Gastrocnemius medialis (tissue), 4 donors: ENCODE measurements around the gene GRK7. TPM values are rescaled to one million over a fixed set of nuclear protein-coding genes. Genes with fewer than 3 reads are reported as not detected.

Experiments used
- ATAC-seq, 2 donors: fragments of 150-250 bp; one replicate each; pipeline ENCODE4 v1.9.1; 2016
- DNase-seq, 2 donors: peaks; one replicate each; pipeline ENCODE4 v3.0.0-alpha.2; 2019
- H3K27ac ChIP-seq, 4 donors: fragments of 200-600 bp; sonication (generic); 1 replicate in 1 of 4; 2 replicates in 3 of 4; pipeline ENCODE4 v1.5.1; 2016 to 2018; ENCODE audit warnings: mild to moderate bottlenecking in 2 of 4, moderate library complexity in 1 of 4
- H3K27me3 ChIP-seq, 3 donors: fragments of 200-600 bp; sonication (generic) in 2 of 3; 1 replicate in 1 of 3; 2 replicates in 2 of 3; pipeline versions ENCODE4 v1.5.1 to v1.6.0; 2016 to 2019; ENCODE audit warnings: mild to moderate bottlenecking in 1 of 3, moderate library complexity in 1 of 3
- H3K36me3 ChIP-seq, 2 donors: fragments of 200-600 bp; sonication (generic) in 1 of 2; one replicate each; pipeline ENCODE4 v1.5.1; 2017 to 2018
- H3K4me1 ChIP-seq, 2 donors: fragments of 200-600 bp; sonication (generic) in 1 of 2; one replicate each; pipeline ENCODE4 v1.5.1; 2016 to 2017; ENCODE audit warnings: mild to moderate bottlenecking in 2 of 2
- H3K4me3 ChIP-seq, 4 donors: fragments of 200-600 bp; sonication (generic) in 3 of 4; 1 replicate in 1 of 4; 2 replicates in 3 of 4; pipeline ENCODE4 v1.5.1; 2016 to 2019; ENCODE audit warnings: mild to moderate bottlenecking in 2 of 4
- H3K9me3 ChIP-seq, 3 donors: fragments of 200-600 bp; sonication (generic) in 2 of 3; 1 replicate in 1 of 3; 2 replicates in 2 of 3; pipeline ENCODE4 v1.5.1; 2016 to 2019
- CTCF ChIP-seq, 5 experiments: fragments of 450-650 bp in 3 of 5; fragments of 200-600 bp in 2 of 5; sonication (generic) in 2 of 5; IDR thresholded peaks in 4 of 5; conservative IDR thresholded peaks in 1 of 5; 1 replicate in 4 of 5; 2 replicates in 1 of 5; pipeline ENCODE4 v1.5.1; 2016 to 2019; ENCODE audit warnings: antibody characterized with exemption in 5 of 5, mild to moderate bottlenecking in 3 of 5, moderate library complexity in 3 of 5
- POLR2A ChIP-seq, 2 donors: fragments of 450-650 bp; IDR thresholded peaks; one replicate each; pipeline ENCODE4 v1.6.1; 2017; ENCODE audit warnings: antibody characterized with exemption in 2 of 2, mild to moderate bottlenecking in 2 of 2, moderate library complexity in 2 of 2
- in situ Hi-C, 4 donors: fragments of 200-750 bp; cut with MboI; loops; one replicate each; pipeline versions ENCODE4 v1.15.0 to v1.8.0; 2017; ENCODE audit warnings: low sequenced_read_pairs in 4 of 4
- intact Hi-C: fragments of 100-400 bp; cut with DNase I; formaldehyde crosslinking; loops from one replicate; pipeline ENCODE4 v1.15.1; 2023; ENCODE audit warnings: low total_unique reads
- total RNA-seq, 4 donors: library from RNA; depleted of rRNA; stranded (reverse); fragments of >200 nt; gene quantifications; one replicate each; pipeline versions ENCODE4 v1.1.0 to v1.2.3, GENCODE V29; 2016

Gene GRK7
- total RNA-seq, 4 donors from 2014 or later, result 0.16 to 0.85 (median 0.27) TPM; not detected in 1

- TF ChIP-seq POLR2A (IDR thresholded peaks at IDR 0.05), result no peak
- no peak for TF ChIP-seq CTCF (IDR thresholded peaks at IDR 0.05 in 4 of 5, conservative IDR thresholded peaks at IDR 0.05 in 1 of 5)
- peak overlapping the region; percentile 34 to 97 (median 88) for H3K4me3 ChIP-seq
- H3K4me1 ChIP-seq, result peaks cover 30 to 32% of the 10 kb centered on the region in 2 donors
- H3K9me3 ChIP-seq, result no peaks in the 10 kb centered on the region
- intact Hi-C loops (loop anchor here (1.0 to 10.0 kb wide), 8 partner anchors 138 to 710 kb away; partner anchors contain the start of genes GK5, RASA2, TFDP2 and XRN1), in situ Hi-C loops (loop anchor here in 1 of 4 donors (25.0 kb wide), 1 partner anchor 375 kb away; the partner anchor contains the start of gene ZBTB38)
- DNase-seq (no peak), ATAC-seq (no peak)
- no peaks in the 10 kb centered on the region for H3K36me3 ChIP-seq
- H3K27me3 ChIP-seq, result no peaks in the 10 kb centered on the region
- peak overlapping the region; percentile 90 to 96 (median 92) for H3K27ac ChIP-seq
Measured at GRCh38 chr3:141737678-141738021, 25.6 kb upstream of the GRK7 start.

- Histone ChIP-seq H3K36me3 (no peaks in the 10 kb centered on the region), H3K27ac (peak within 1 kb of the TSS; percentile 90 to 96 (median 92)), H3K27me3 (no peaks in the 10 kb centered on the region), H3K9me3 (no peaks in the 10 kb centered on the region), H3K4me3 (peak within 1 kb of the TSS; percentile 87 to 97 (median 92)), H3K4me1 (peaks cover 36 to 37% of the 10 kb centered on the region in 2 donors)
- intact Hi-C loops, result loop anchor here (1.0 to 10.0 kb wide), 7 partner anchors 137 to 709 kb away; partner anchors contain the start of genes GK5, RASA2 and XRN1
- DNase-seq (peak; percentile 84 to 94), ATAC-seq (peak; percentile 90 to 93)
- TF ChIP-seq POLR2A (IDR thresholded peaks at IDR 0.05) (peak; percentile 78 to 79), CTCF (IDR thresholded peaks at IDR 0.05 in 4 of 5, conservative IDR thresholded peaks at IDR 0.05 in 1 of 5) (peak; percentile 80 to 96 (median 95))
- in situ Hi-C loops, result loop anchor here in 1 of 4 donors (25.0 kb wide), 1 partner anchor 376 kb away; the partner anchor contains the start of gene ZBTB38
Measured at GRCh38 chr3:141738022-141738890, 25.0 kb upstream of the GRK7 start, which contains the start of gene RNF7. RNF7 (plus strand) TSS chr3:141738298; CDS start chr3:141738342, 44 bp downstream.

GRCh38 chr3:141738891-141739363 lies 24.3 kb upstream of the GRK7 start:
- intact Hi-C loops (loop anchor here (1.0 to 10.0 kb wide), 7 partner anchors 136 to 708 kb away; partner anchors contain the start of genes GK5, RASA2 and XRN1), in situ Hi-C loops (loop anchor here in 1 of 4 donors (25.0 kb wide), 1 partner anchor 377 kb away; the partner anchor contains the start of gene ZBTB38)
- no peak for DNase-seq

More at GRCh38 chr3:141738891-141739363, 24.3 kb upstream of the GRK7 start:
- Histone ChIP-seq H3K27ac (peak overlapping the region; percentile 90 to 96 (median 92)), H3K9me3 (no peaks in the 10 kb centered on the region), H3K27me3 (no peaks in the 10 kb centered on the region), H3K36me3 (no peaks in the 10 kb centered on the region), H3K4me1 (peaks cover 39 to 41% of the 10 kb centered on the region in 2 donors), H3K4me3 (peak overlapping the region; percentile 87 to 97 (median 92))
- no peak for TF ChIP-seq POLR2A (IDR thresholded peaks at IDR 0.05)
- no peak for TF ChIP-seq CTCF (IDR thresholded peaks at IDR 0.05 in 4 of 5, conservative IDR thresholded peaks at IDR 0.05 in 1 of 5)
- ATAC-seq, result peak; percentile 20 to 35
